GM18511 (cell line): ENCODE data around the gene SLFN5.
A peak's percentile ranks its signal among the peaks of the same experiment; 100 is the strongest.
"Not testable (repeated sequence)": the region's sequence is repeated elsewhere in the genome, so short reads cannot be mapped to it uniquely, and the experiment has no call there.

Experiments used
- ATAC-seq: cut with Tn5 transposase; IDR thresholded peaks from one replicate; pipeline ENCODE4 v1.9.1; 2021; ENCODE audit warnings: mild to moderate bottlenecking, moderate library complexity; ENCODE audit not compliant: unreplicated experiment

Gene SLFN5

GRCh38 chr17:35287286-35287811 is 44.5 kb downstream of the SLFN5 start:
- ATAC-seq = no peak

DNA sequence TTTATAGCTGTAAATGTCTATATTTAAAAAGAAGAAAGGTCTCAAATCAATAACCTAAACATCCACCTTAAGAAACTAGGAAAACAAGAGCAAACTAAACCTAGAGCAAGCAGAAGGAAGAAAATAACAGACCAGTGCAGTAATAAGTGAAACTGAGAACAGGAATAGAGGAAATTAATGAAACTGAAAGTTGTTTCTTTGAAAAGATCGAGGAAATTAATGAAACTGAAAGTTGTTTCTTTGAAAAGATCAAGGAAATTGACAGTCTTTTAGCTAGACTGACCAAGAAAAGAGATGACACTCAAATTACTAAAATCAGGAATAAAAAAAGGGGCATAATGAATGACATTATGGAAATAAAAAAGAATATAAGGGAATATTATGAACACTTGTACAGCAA is 46.4 kb downstream of the SLFN5 start:
- ATAC-seq = no peak

DNA sequence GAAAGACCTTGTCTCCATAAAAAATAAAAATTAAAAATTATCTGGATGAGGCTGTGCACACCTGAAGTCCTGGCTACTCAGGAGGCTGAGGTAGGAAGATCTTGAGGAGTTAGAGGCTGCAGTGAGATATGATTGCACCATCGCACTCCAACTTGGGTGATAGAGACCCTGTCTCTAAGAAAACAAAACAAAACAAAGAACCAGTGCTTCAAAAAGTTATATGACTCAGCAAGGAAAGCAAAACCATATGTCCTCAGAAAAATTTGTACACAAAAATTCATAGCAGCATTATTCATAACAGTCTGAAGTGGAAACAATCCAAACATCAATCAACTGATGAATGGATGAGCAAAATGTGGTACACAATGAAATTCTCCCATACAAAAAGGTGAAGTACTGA is 48.9 kb downstream of the SLFN5 start:
- ATAC-seq = no peak

- no peak for ATAC-seq
Measured at GRCh38 chr17:35293151-35293847, 50.4 kb downstream of the SLFN5 start.

- ATAC-seq = no peak
Measured at GRCh38 chr17:35294756-35295155, 51.9 kb downstream of the SLFN5 start.

- ATAC-seq = no peak
Measured at GRCh38 chr17:35295686-35296085, 52.8 kb downstream of the SLFN5 start.

DNA sequence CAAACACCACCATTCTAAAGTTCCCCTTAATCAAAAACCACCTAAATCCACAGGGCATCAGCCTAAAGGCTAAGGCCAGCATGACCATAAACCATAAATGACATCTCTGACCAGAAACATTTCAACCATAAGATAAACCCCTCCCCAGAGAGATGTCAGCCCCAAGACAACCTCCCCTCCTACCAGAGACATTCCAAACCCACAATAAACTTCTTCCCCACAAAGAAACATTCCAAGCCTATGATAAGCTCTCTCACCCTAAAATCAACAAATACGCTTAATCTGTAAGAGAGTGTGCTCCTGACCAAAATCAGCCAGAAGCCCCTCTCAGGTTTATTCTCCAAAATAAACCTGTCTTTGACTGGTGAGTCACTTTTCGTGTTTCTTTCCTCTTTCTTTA is 54.8 kb downstream of the SLFN5 start:
- ATAC-seq = no peak

GRCh38 chr17:35298639-35299038 is 55.8 kb downstream of the SLFN5 start:
- no peak for ATAC-seq

- no peak for ATAC-seq
Measured at GRCh38 chr17:35299135-35299534, 56.3 kb downstream of the SLFN5 start.

GRCh38 chr17:35309345-35309744 is 66.5 kb downstream of the SLFN5 start:
- not testable (repeated sequence) for ATAC-seq

GRCh38 chr17:35312346-35312745 is 69.5 kb downstream of the SLFN5 start:
- ATAC-seq = no peak

DNA sequence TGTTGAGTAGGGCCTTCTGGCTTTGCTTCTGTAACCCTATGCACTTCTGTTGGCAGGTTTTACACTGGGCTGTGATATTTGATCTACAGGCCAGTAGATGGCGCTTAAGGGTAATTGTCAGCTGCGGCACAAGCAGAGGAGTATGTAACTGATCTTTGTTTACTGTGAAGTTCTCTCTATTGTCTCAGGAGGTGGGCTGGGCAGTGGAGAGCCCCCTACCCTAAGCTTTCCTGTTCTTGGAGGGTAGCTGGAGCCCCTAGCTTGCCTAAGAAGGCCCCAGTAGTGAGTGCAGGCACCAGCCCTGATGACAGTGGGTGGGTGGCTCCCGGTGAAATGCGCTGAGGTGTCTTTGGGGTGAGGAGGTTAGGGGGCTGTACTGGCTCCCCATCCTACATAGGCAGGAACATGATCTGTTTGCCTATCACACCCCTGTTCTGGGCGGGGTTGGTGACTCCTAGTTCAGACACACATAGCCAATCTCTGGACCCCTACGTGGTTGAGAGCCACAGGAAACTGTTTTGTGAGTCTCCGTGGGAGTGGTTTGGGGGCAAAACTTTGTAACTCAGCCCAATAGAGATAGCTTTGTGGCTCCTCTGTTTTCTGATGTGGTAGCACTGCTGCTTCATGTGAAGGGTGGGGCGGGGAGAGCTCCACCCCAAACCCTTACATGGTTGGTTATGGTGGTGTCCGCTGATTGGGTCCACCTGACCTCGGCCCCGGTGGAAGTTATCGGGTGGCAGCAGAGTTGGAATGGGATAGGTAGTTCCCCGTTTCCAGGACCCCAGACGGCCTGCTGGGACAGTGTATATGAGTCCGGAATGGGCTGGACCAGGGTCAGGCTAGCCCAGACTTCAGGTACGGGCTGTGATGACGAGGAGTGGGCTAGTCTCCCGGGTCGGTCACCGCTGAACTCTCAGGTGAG is 70.2 kb downstream of the SLFN5 start:
- ATAC-seq = peak; percentile 77

DNA sequence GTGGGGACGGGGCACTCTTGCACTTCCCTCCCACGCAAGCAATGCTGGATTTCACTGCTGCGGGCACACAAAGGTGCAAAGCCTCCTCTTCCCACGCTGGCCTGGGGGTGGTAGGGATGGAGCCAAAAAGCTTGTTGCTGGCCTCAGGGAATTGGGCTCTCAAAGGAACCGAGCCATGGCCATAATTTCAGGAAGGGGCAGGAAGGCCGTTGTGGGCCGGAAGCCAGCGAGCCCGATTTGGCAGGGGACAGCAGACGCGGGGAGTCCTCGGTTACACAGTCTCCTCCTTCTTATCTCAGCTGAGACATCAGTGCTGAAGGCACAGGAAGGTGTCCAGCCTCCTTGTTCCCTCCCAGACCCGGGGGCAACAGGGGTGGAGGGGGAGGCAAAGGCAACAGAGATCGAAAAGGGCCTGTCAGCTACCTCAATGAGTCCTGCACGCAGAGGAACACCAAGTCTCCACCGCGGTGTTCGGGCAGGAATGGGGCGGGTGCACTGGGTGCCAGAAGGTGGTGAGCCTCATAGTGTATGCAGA is 71.1 kb downstream of the SLFN5 start:
- ATAC-seq = no peak

DNA sequence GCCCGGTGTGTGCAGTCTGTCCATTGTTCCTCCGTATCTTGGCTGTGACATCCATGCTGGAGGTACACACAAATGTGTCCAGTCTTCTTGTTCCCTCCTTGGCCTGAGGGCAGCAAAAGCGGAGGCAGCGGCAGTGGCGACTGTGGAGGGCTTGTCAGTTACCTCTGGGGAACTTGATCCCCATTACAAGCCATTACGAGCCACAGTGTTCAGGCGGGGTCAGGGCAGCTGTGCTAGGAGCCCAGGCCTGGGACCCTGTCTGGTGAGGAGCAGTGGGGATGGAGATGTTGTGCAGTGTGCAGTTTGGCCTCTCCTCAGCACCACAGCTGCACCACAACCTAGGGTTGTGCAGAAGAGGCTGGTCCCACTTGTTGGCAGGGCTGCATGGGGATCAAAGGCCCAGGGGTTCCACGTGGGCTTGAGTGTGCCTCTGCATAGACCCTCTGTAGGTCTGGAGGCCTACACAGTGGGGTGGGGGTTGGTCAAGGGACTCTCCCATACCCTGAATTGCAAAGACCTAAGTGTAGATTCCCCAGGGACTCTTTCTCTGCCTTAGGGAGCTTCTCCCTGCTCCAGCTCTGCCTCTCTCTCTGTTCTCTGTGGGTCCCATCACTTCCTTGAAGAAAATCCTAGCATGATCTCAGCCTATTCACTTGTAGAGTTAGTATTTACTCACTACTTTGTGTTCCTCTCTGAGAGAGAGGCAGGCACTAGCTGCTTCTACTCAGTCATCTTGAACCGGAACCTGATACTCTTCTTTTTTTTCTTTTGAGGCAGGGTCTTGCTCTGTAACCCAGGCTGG is 71.7 kb downstream of the SLFN5 start:
- ATAC-seq = no peak

DNA sequence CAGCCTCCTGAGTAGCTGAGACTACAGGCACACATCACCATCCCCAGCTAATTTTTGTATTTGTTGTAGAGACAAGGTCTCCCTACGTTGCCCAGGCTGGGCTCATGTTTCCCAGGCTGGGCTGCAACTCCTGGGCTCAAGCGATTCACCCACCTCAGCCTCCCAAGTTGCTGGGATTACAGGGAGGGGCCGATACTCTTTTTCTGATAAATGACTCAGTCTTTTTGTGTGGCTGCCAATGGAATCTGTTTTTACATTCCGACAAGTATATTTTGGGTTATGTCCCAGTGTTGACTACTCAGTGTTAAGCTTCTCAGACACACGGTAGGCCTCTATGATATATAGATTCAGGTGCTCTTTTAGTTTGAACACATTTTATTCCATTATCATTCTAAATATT is 72.4 kb downstream of the SLFN5 start:
- no peak for ATAC-seq

GRCh38 chr17:35315971-35316370 is 73.1 kb downstream of the SLFN5 start:
- no peak for ATAC-seq

GRCh38 chr17:35322749-35323148 is 79.9 kb downstream of the SLFN5 start:
- no peak for ATAC-seq
